Measurements from ENCODE around the gene E2F6. TPM values are rescaled to one million over a fixed set of nuclear protein-coding genes. Genes with fewer than 3 reads are reported as not detected.

E2F6 gene
- total RNA-seq, 4 donors from 2014 or later = 10.1 to 18.2 (median 13.4) TPM

GRCh38 chr2:11466307-11467128, 557 bp upstream of the E2F6 start:
- peak in 1 of 2 donors; percentile 86 for DNase-seq (ENCODE audit: low spot score in 2 of 2)
- intact Hi-C loops (cut with DNase I; ENCODE audit: low total_unique reads) = no loop called here
- 34 to 42% methylated on average over 26 of the region's 26 CpGs for WGBS, 2 donors
- TF ChIP-seq CTCF (IDR thresholded peaks at IDR 0.05) = no peak
- TF ChIP-seq POLR2A (IDR thresholded peaks at IDR 0.05) = no peak
- H3K4me3 ChIP-seq (ENCODE audit: low read depth, poor library complexity, severe bottlenecking) = peak overlapping the region; percentile 43

GRCh38 chr2:11465110-11465484, 864 bp downstream of the E2F6 start:
- TF ChIP-seq POLR2A (IDR thresholded peaks at IDR 0.05) (no peak), CTCF (IDR thresholded peaks at IDR 0.05) (no peak)
- intact Hi-C loops (cut with DNase I; ENCODE audit: low total_unique reads) = no loop called here
- peak overlapping the region; percentile 43 for H3K4me3 ChIP-seq (ENCODE audit: low read depth, poor library complexity, severe bottlenecking)
- 36 to 42% methylated on average over 6 of the region's 6 CpGs for WGBS, 2 donors
- no peak for DNase-seq (ENCODE audit: low spot score in 2 of 2)

GRCh38 chr2:11459816-11460215, 6.1 kb downstream of the E2F6 start:
- WGBS, 2 donors = 88 to 96% methylated on average over 4 of the region's 4 CpGs
- TF ChIP-seq POLR2A (IDR thresholded peaks at IDR 0.05) (no peak), CTCF (IDR thresholded peaks at IDR 0.05) (no peak)
- intact Hi-C loops (cut with DNase I; ENCODE audit: low total_unique reads) = no loop called here
- DNase-seq (ENCODE audit: low spot score in 2 of 2) = no peak
- H3K4me3 ChIP-seq (ENCODE audit: low read depth, poor library complexity, severe bottlenecking) = no peak overlapping the region

GRCh38 chr2:11458753-11459152, 7.2 kb downstream of the E2F6 start:
- 87 to 92% methylated on average over 3 of the region's 3 CpGs for WGBS, 2 donors
- TF ChIP-seq CTCF (IDR thresholded peaks at IDR 0.05) = no peak
- TF ChIP-seq POLR2A (IDR thresholded peaks at IDR 0.05) = no peak
- peak in 1 of 2 donors; percentile 21 for DNase-seq (ENCODE audit: low spot score in 2 of 2)

GRCh38 chr2:11457935-11458334, 8.0 kb downstream of the E2F6 start:
- TF ChIP-seq CTCF (IDR thresholded peaks at IDR 0.05) (no peak), POLR2A (IDR thresholded peaks at IDR 0.05) (no peak)
- no peak overlapping the region for H3K4me3 ChIP-seq (ENCODE audit: low read depth, poor library complexity, severe bottlenecking)
- intact Hi-C loops (cut with DNase I; ENCODE audit: low total_unique reads) = no loop called here
- DNase-seq (ENCODE audit: low spot score in 2 of 2) = peak in 1 of 2 donors; percentile 10
- 65 to 90% methylated on average over 1 of the region's 1 CpG for WGBS, 2 donors

More at GRCh38 chr2:11458753-11459152, 7.2 kb downstream of the E2F6 start:
- intact Hi-C loops (cut with DNase I; ENCODE audit: low total_unique reads) = no loop called here
- H3K4me3 ChIP-seq (ENCODE audit: low read depth, poor library complexity, severe bottlenecking) = no peak overlapping the region

All from lower leg skin (tissue), 4 donors.